Adipocyte (in vitro differentiated cells): ENCODE measurements around the gene ZNF800.
A peak's percentile ranks its signal among the peaks of the same experiment; 100 is the strongest.
"Not testable (repeated sequence)": the region's sequence is repeated elsewhere in the genome, so short reads cannot be mapped to it uniquely, and the experiment has no call there.

Experiments
- DNase-seq: peaks from one replicate; pipeline ENCODE4 v3.0.0-alpha.2; 2015; ENCODE audit warnings: low read depth
- H3K27me3 ChIP-seq: replicated peaks from 2 replicates; pipeline ENCODE4 v1.7.0; 2013; ENCODE audit warnings: mild to moderate bottlenecking, low read length, moderate library complexity; ENCODE audit not compliant: control insufficient read depth, insufficient read depth
- H3K36me3 ChIP-seq: 2 replicates; pipeline ENCODE4 v1.7.0; 2013; ENCODE audit warnings: low read length, mild to moderate bottlenecking, moderate library complexity; ENCODE audit not compliant: control insufficient read depth, insufficient read depth, severe bottlenecking
- H3K4me1 ChIP-seq: 2 replicates; pipeline ENCODE4 v1.7.0; 2013; ENCODE audit warnings: mild to moderate bottlenecking, low read length, moderate library complexity; ENCODE audit not compliant: control insufficient read depth, insufficient read depth
- H3K4me3 ChIP-seq: 2 replicates; pipeline ENCODE4 v1.7.0; 2013; ENCODE audit warnings: mild to moderate bottlenecking, low read length, moderate library complexity
- H3K9ac ChIP-seq: 2 replicates; pipeline ENCODE4 v1.7.0; 2013; ENCODE audit warnings: mild to moderate bottlenecking, low read length, moderate library complexity
- H3K9me3 ChIP-seq: 2 replicates; pipeline ENCODE4 v1.7.0; 2013; ENCODE audit warnings: mild to moderate bottlenecking, low read length, moderate library complexity; ENCODE audit not compliant: control insufficient read depth

ZNF800 gene

DNA sequence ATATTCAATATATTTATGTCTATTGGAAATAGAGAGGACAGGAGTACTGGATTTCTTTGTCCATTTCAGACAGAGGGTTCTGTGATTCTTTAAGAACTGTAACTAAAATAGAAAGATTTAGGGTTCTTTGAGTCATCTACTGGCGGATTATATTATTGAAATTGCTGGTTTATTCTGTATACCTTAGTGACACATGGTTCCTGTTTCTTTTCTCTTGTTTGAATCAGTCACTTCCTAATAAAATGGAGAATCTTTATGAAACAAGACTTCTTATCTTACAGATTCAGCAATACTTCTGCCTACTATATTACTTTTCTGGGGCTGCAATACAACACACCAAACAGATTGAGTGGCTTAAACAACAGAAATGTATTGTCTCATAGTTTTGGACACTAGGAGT, 20.8 kb upstream of the ZNF800 start:
- Histone ChIP-seq H3K9me3 (no peaks in the 10 kb centered on the region), H3K27me3 (peaks cover 17% of the 10 kb centered on the region)

DNA sequence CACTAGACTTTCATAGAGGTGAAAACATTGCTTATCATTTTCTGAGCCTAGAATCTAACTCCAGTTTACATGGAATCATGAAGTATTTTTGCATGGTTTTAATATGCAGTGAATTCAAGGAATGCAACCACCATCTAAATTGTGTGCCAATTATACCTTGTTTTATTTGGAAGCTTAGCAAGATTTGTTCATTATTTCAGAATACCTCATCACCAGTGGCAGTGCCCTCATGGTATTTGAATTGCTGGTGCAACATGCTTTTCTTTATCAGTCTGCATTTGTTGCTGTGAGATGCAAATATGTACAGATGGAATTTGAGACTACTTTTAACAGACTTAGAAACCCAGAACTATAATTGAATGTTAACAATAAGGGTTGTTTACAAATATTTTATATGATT, 18.7 kb upstream of the ZNF800 start:
- peaks cover 10% of the 10 kb centered on the region for H3K4me1 ChIP-seq
- DNase-seq = peak; percentile 5
- H3K9ac ChIP-seq = no peak overlapping the region
- H3K36me3 ChIP-seq = no peaks in the 10 kb centered on the region
- H3K27me3 ChIP-seq = peaks cover 15% of the 10 kb centered on the region
- no peak overlapping the region for H3K4me3 ChIP-seq
- H3K9me3 ChIP-seq = no peaks in the 10 kb centered on the region

More for the DNA sequence above, 20.8 kb upstream of the ZNF800 start:
- Histone ChIP-seq H3K36me3 (no peaks in the 10 kb centered on the region), H3K4me1 (peaks cover 10% of the 10 kb centered on the region), H3K9ac (no peak overlapping the region), H3K4me3 (no peak overlapping the region)
- DNase-seq = no peak

DNA sequence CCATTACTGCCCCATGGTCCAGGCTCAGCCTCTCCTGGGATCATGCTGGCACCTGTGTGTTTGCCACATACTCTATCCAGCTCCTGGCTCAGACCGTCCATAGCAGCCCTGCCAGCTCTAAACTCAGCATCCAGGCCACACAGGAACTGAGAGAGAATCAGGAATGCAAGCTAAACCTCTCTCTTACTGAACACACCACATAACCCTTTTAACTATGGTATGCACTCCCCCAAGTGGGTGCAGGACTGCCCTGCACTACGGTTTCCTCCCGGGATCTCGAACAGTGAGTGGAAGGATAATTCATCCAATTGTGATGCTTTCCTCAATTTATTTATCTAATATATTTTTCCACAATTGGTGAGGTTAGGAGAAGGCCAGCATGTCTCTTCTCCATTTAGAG, 17.1 kb upstream of the ZNF800 start:
- no peaks in the 10 kb centered on the region for H3K36me3 ChIP-seq
- no peaks in the 10 kb centered on the region for H3K9me3 ChIP-seq
- peak; percentile 3 for DNase-seq
- H3K9ac ChIP-seq = no peak overlapping the region
- peaks cover 11% of the 10 kb centered on the region for H3K4me1 ChIP-seq
- H3K27me3 ChIP-seq = peaks cover 14% of the 10 kb centered on the region
- H3K4me3 ChIP-seq = no peak overlapping the region

DNA sequence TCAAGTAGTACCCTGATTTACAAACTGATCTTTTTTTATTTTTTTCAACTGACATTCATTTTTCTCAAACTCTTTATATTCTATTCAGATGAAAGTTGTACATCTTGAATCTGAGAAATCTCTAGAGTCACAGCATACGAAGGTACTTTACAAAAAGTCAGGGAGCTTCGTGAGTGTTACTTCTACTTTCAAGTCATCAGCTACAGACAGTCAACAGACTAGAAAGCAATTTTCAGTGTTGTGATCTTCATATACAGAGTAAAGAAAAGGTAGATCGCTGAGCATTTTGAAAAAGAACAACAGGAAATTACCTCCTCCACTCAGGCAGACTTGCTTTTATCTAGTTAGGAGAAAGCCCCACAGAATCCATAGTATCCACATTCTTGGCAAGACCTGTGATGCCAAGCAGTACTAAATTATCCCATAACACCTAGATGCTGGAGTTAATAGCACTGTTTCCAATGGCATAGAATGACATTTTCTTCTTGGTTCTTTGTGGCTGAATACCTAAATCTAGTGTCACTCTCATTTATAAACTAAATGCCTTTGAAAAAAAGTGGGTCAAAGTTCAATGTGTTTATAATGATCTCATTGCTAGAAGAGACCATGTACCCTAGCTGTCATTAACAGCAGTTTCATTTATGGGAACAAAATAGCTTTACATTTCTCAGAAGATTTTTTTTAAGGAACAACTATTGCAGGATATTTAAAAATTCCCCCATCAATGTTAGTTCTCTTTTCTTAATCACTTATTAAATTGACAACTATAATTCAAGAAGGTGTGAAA, 12.0 kb upstream of the ZNF800 start:
- Histone ChIP-seq H3K4me1 (peaks cover 4% of the 10 kb centered on the region), H3K4me3 (no peak overlapping the region), H3K27me3 (peaks cover 10% of the 10 kb centered on the region), H3K9ac (no peak overlapping the region), H3K36me3 (no peaks in the 10 kb centered on the region), H3K9me3 (no peaks in the 10 kb centered on the region)
- no peak for DNase-seq

DNA sequence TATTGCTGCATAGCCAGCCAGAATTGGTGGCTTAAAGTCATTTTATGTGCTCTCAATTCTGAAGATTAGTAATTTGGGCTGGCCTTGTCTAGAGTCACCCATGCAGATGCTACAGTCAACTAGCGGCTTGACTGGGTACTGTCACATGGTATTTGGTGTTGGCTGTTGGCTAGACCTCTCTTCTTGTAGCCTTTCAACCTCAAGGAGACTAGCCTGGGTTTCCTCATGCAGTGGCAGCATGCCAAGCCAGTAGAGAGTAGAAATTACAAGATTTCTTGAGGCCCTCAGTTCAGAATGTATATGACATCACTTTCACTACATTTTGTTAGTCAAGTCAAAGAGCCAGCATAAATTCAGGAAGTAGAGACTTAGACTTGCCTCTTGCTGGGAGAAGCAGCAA, 3.7 kb upstream of the ZNF800 start:
- Histone ChIP-seq H3K9me3 (no peaks in the 10 kb centered on the region), H3K4me3 (no peak overlapping the region), H3K9ac (no peak overlapping the region), H3K4me1 (peaks cover 18% of the 10 kb centered on the region), H3K27me3 (peaks cover 9% of the 10 kb centered on the region), H3K36me3 (no peaks in the 10 kb centered on the region)
- no peak for DNase-seq

DNA sequence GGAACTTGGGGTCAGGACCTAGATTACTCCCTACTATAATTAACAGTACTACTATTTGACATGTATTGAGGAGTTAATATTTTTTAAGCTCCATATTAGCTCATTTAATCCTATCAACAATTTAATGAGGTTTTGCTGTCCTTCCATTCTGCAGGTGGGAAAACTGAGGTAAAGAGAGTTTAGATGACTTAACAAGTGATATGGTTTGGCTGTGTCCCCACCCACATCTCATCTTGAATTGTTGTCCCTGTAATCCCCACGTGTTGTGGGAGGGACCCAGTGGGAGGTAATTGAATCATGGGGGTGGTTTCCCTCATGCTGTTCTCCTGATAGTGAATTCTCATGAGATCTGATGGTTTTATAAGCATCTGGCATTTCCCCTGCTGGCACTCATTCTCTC, 2.6 kb upstream of the ZNF800 start:
- H3K4me1 ChIP-seq = peaks cover 29% of the 10 kb centered on the region
- not testable (repeated sequence) for H3K36me3 ChIP-seq, H3K9me3 ChIP-seq, DNase-seq, H3K27me3 ChIP-seq, H3K9ac ChIP-seq, H3K4me3 ChIP-seq

DNA sequence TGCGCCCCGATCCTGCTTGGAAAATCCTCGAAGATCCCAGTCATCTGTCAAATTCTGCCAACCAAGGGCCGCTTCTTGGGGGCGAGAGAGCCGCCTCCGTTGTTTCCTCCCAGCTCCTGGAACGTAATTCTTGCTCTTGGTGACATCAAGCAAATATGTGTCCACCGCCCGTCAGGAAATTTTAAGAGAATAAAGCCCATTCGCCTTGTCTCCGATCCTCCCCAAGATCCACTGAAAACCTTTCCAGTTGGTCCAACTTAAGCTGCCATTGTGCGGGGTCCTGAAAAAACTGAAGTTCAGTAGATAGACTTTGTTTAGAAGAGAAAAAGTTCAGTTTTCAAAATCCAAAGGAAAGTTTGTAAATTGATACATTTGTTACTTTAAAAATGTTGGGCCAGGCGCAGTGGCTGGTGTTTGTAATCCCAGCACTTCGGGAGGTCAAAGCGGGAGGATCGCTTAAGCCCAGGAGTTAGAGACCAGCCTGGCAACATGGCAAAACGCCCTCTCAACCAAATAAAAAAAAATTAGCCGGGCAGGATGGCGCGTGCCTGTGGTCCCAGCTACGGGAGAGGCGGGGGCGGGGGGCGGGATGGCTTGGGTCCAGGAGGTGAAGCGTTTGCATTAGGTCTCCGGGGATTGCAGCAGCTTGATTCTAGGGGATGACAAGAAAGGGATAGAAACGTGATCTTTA, 1.0 kb upstream of the ZNF800 start:
- peak; percentile 74 for DNase-seq
- Histone ChIP-seq H3K4me3 (peak overlapping the region; percentile 92), H3K9ac (peak overlapping the region; percentile 99), H3K9me3 (no peaks in the 10 kb centered on the region), H3K4me1 (peaks cover 30% of the 10 kb centered on the region), H3K36me3 (peaks cover 15% of the 10 kb centered on the region), H3K27me3 (no peaks in the 10 kb centered on the region)

DNA sequence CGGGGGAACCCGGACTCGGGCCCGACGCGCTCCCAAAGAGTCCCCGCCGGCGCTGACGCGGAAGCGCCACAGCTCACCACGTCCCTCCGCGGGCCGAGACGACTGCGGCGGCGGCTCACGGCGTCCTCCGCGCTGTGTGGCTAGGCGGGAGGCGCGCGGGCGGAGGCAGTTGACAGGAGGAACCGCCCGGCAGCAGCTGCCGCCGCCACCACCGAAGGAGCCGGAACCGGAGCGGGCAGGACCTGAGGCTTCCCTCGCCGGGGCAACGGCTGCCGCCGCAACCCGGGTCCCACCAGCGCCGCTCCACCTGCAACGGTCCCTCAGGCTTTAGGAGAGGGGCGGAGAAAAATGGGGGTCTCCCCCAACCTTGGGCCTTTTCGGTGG, 334 bp downstream of the ZNF800 start:
- H3K36me3 ChIP-seq = peaks cover 18% of the 10 kb centered on the region
- H3K27me3 ChIP-seq = no peaks in the 10 kb centered on the region
- peak overlapping the region; percentile 92 for H3K4me3 ChIP-seq
- peaks cover 34% of the 10 kb centered on the region for H3K4me1 ChIP-seq
- peak overlapping the region; percentile 99 for H3K9ac ChIP-seq
- DNase-seq = no peak
- H3K9me3 ChIP-seq = no peaks in the 10 kb centered on the region

DNA sequence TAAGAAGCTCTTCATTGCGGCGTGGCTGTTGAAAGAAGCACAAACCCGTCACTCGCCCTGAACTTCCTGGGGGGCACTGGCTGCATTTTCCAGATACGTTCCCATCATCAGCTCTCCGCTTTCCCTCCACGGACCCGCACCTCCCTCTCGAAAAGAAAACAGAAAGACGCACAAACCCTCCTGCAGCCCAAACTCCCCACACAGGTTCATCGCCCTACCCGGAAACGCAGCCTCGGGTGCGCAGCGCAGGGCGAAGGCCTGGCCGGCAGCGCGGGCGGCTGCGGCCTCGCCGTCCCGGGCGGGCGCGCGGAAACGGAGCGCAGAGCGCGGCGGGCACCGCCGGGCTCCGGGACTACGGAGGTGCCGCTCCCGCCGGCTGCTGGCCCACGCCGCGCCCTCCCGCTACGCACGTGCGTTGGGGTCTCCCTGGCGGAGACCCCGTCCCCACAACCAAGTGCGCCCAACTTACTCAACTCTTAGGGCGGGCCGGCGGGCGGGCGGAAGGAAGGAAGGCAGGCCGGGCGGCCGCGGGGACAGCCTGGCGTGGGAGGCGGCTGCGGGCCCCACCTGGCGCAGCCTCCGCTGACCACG, 822 bp downstream of the ZNF800 start:
- Histone ChIP-seq H3K36me3 (peaks cover 20% of the 10 kb centered on the region), H3K4me3 (peak overlapping the region; percentile 92), H3K9me3 (no peaks in the 10 kb centered on the region), H3K4me1 (peaks cover 35% of the 10 kb centered on the region), H3K9ac (peak overlapping the region; percentile 99), H3K27me3 (no peaks in the 10 kb centered on the region)
- peak; percentile 77 for DNase-seq

DNA sequence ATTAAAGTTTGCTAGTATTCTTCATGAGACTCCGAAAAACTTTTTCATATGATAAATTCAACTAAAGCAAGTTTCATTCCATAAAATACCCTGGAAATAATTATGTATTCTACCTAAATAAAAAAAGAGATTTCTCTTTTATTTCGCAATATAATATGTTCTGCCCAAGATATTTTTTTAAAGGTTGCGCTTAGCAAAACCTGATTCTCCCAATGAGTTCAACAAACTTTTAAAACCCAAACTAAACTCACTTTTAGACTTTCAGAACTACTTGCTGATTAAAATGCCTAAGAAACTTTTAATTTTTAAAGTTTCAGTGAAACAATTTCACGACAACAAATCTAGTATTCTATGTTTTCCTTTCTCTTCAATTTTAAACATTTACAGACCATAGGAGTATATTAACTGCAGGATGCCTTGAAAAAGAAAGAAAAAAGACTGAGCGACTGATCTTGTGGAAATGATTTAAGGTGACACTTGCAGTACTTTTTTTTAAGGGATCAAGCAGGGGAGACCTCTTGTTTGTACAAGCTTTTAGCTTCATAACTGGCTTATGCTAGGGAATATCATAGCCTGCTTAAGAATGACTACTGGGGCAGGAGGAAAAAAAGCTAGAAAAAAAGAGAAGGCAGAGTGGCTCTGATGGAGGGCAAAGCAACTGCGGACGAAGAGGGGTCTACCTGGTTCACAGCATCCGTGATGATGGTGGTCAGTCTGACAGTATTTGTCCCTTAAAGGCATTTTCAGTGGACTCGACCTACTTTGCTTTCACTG, 1.5 kb downstream of the ZNF800 start:
- Histone ChIP-seq H3K36me3 (peaks cover 27% of the 10 kb centered on the region), H3K9me3 (no peaks in the 10 kb centered on the region), H3K4me1 (peaks cover 34% of the 10 kb centered on the region), H3K4me3 (peak overlapping the region; percentile 92), H3K9ac (peak overlapping the region; percentile 99), H3K27me3 (no peaks in the 10 kb centered on the region)
- no peak for DNase-seq
